K562 (cell line): Measurements from ENCODE around the gene CCL19. TPM values are rescaled to one million over a fixed set of nuclear protein-coding genes. Genes with fewer than 3 reads are reported as not detected.

ENCODE experiments used
- ATAC-seq: fragments of 200-7000 bp; cut with Tn5 transposase; 3 replicates; pipeline ENCODE4 v1.9.1; 2020; ENCODE audit warnings: moderate library complexity
- BruUV-seq: library from RNA; stranded (reverse); fragments of 400-500 nt; replicated peaks from 2 replicates; lab custom pipeline; 2021; lab: Mats Ljungman, UMichigan
- CTCF ChIA-PET: fragments of 300-600 bp; formaldehyde crosslinking; extraction: SDS; loops from one replicate; lab custom pipeline; 2021; ENCODE audit warnings: low intra/inter-chr PET ratio; lab: Yijun Ruan, JAX
- POLR2A ChIA-PET: fragments of 300-600, 350-650 bp; sonication (Branson Sonifier 250); formaldehyde crosslinking; extraction: SDS; loops from one replicate; lab custom pipeline; 2021; ENCODE audit warnings: antibody characterized with exemption, inconsistent platforms; lab: Yijun Ruan, JAX
- DNase-seq, 4 experiments: peaks; one replicate each; pipeline versions ENCODE4 v3.0.0 to v3.0.0-alpha.2; 2011 to 2018; ENCODE audit warnings: low spot score in 3 of 4, mixed read lengths in 3 of 4; ENCODE audit errors: extremely low read depth in 1 of 4
- FAIRE-seq: peaks from 2 replicates; lab custom pipeline; 2011; peaks lifted over from hg19 to GRCh38; lab: Jason Lieb, UNC
- H2AFZ ChIP-seq: 2 replicates; pipeline ENCODE4 v1.6.0; 2011; ENCODE audit warnings: low read depth, low read length, control low read depth, inconsistent platforms
- H3K27ac ChIP-seq: fragments of 200-600 bp; 3 replicates; pipeline ENCODE4 v1.8.0; 2011; ENCODE audit warnings: low read depth, mild to moderate bottlenecking, control low read depth, inconsistent platforms, low read length, moderate library complexity, mixed read lengths; ENCODE audit errors: extremely low read depth
- H3K27me3 ChIP-seq, 2 experiments: fragments of 300-600 bp in 1 of 2; 2 replicates in 1 of 2; 3 replicates in 1 of 2; pipeline versions ENCODE4 v1.6.0 to v1.8.0; 2011; ENCODE audit warnings: inconsistent platforms in 2 of 2, low read length in 2 of 2, mild to moderate bottlenecking in 1 of 2, mixed read lengths in 1 of 2, moderate library complexity in 1 of 2; ENCODE audit not compliant: control insufficient read depth in 2 of 2, insufficient read depth in 2 of 2
- H3K36me3 ChIP-seq: fragments of 300-600 bp; 3 replicates; pipeline ENCODE4 v1.8.0; 2011; ENCODE audit warnings: mild to moderate bottlenecking, low read length, inconsistent platforms; ENCODE audit not compliant: control insufficient read depth, insufficient read depth
- H3K4me1 ChIP-seq, 2 experiments: fragments of 200-600 bp in 1 of 2; replicated peaks in 1 of 2; 2 replicates in 1 of 2; 3 replicates in 1 of 2; pipeline versions ENCODE4 v1.5.1 to v1.8.0; 2011; ENCODE audit warnings: inconsistent platforms in 2 of 2, low read length in 2 of 2, mild to moderate bottlenecking in 1 of 2, mixed read lengths in 1 of 2, moderate library complexity in 1 of 2; ENCODE audit not compliant: control insufficient read depth in 2 of 2, insufficient read depth in 2 of 2
- H3K4me2 ChIP-seq: 2 replicates; pipeline ENCODE4 v1.6.1; 2011; ENCODE audit warnings: low read length, control low read depth, inconsistent platforms, mixed read lengths; ENCODE audit not compliant: insufficient read depth
- H3K4me3 ChIP-seq: fragments of 200-600 bp; sonication (generic), shearing (Covaris generic); 2 replicates; pipeline ENCODE4 v1.5.1; 2016; ENCODE audit warnings: control low read depth, inconsistent platforms
- H3K79me2 ChIP-seq: fragments of 200-600 bp; 3 replicates; pipeline ENCODE4 v1.8.0; 2011; ENCODE audit warnings: low read length, inconsistent platforms; ENCODE audit not compliant: control insufficient read depth, insufficient read depth
- H3K9ac ChIP-seq, 2 experiments: 2 replicates each; pipeline versions ENCODE4 v1.6.0 to v1.6.1; 2011; ENCODE audit warnings: low read depth in 2 of 2, low read length in 2 of 2, control low read depth in 1 of 2, inconsistent platforms in 1 of 2, mild to moderate bottlenecking in 1 of 2, mixed read lengths in 1 of 2; ENCODE audit not compliant: insufficient read depth in 1 of 2
- H3K9me1 ChIP-seq: one replicate; pipeline ENCODE4 v1.6.0; 2011; ENCODE audit warnings: inconsistent platforms, mild to moderate bottlenecking, low read length, moderate library complexity; ENCODE audit not compliant: control insufficient read depth, insufficient read depth
- H3K9me3 ChIP-seq: replicated peaks from 2 replicates; pipeline ENCODE4 v1.5.1; 2011; ENCODE audit warnings: low read depth, low read length, inconsistent platforms; ENCODE audit not compliant: control insufficient read depth, insufficient read depth
- H4K20me1 ChIP-seq: replicated peaks from 2 replicates; pipeline ENCODE4 v1.6.1; 2011; ENCODE audit warnings: low read length, inconsistent platforms, mixed read lengths; ENCODE audit not compliant: control insufficient read depth, insufficient read depth
- BRD4 ChIP-seq: fragments of 200-600 bp; sonication (generic); IDR thresholded peaks from 2 replicates; pipeline ENCODE4 v1.6.1; 2017; ENCODE audit warnings: inconsistent platforms
- CLOCK ChIP-seq: fragments of 250-450 bp; sonication (Bioruptor Pico); IDR thresholded peaks from 2 replicates; pipeline ENCODE4 v1.4.0; 2020; ENCODE audit warnings: mild to moderate bottlenecking, moderate library complexity, borderline replicate concordance
- NCOR1 ChIP-seq: fragments of 450-650 bp; IDR thresholded peaks from 2 replicates; pipeline ENCODE4 v1.6.1; 2016; ENCODE audit warnings: mild to moderate bottlenecking, moderate library complexity
- NR4A1 ChIP-seq, 2 experiments: fragments of 250-450 bp in 1 of 2; fragments of 450-650 bp in 1 of 2; sonication (Bioruptor Pico) in 1 of 2; IDR thresholded peaks; 2 replicates each; pipeline versions ENCODE4 v1.4.0 to v1.6.1; 2016 to 2020; ENCODE audit warnings: mild to moderate bottlenecking in 2 of 2, missing compliant biosample characterization in 1 of 2, missing genetic modification characterization in 1 of 2, moderate library complexity in 1 of 2
- PHB ChIP-seq: fragments of 250-450 bp; sonication (Bioruptor Pico); IDR thresholded peaks from 2 replicates; pipeline ENCODE4 v1.5.0; 2021
- PPARD ChIP-seq: fragments of 250-450 bp; sonication (Bioruptor Pico); IDR thresholded peaks from 2 replicates; pipeline ENCODE4 v1.8.0; 2022; ENCODE audit warnings: inconsistent platforms, mild to moderate bottlenecking, moderate library complexity
- PURB ChIP-seq: sonication (generic); formaldehyde crosslinking; IDR thresholded peaks from 2 replicates; pipeline ENCODE4 v1.9.0; 2021; ENCODE audit warnings: low read depth, mild to moderate bottlenecking, missing genetic modification reagents
- STAG1 ChIP-seq: sonication (generic); formaldehyde crosslinking; IDR thresholded peaks from 2 replicates; pipeline ENCODE4 v1.5.0; 2020; ENCODE audit warnings: missing genetic modification reagents, borderline replicate concordance
- ZNF184 ChIP-seq: sonication (generic); formaldehyde crosslinking; IDR thresholded peaks from 2 replicates; pipeline ENCODE4 v1.5.0; 2020; ENCODE audit warnings: missing genetic modification reagents
- ZNF316 ChIP-seq: fragments of 450-650 bp; IDR thresholded peaks from 2 replicates; pipeline ENCODE4 v1.6.1; 2016
- WGBS: fragments of 100-300 bp; shearing (Covaris generic); methylation state at CpG from one replicate; pipeline ENCODE4 v1.1.6; 2016; ENCODE audit warnings: low coverage, mixed read lengths; ENCODE audit not compliant: insufficient coverage; ENCODE audit errors: missing lambda C conversion rate; 5-methylcytosine and 5-hydroxymethylcytosine counted together
- in situ Hi-C: fragments of 300-500 bp; cut with MboI; formaldehyde crosslinking; loops from 4 replicates; pipeline ENCODE4 v1.15.0; 2018; ENCODE audit warnings: inconsistent platforms, mixed read lengths
- intact Hi-C: fragments of 100-400 bp; cut with micrococcal nuclease; formaldehyde crosslinking; loops from 2 replicates; pipeline ENCODE4 v1.14.2; 2022
- polyA plus RNA-seq, 8 experiments: library from polyadenylated mRNA; depleted of rRNA in 4 of 8; stranded (reverse) in 5 of 8; unstranded in 3 of 8; fragments of >200 nt; fragmentation: Nextera tagmentation in 2 of 8; fragmentation: Illumina TruSeq in 1 of 8; extraction: Ambion mirVana in 2 of 8; extraction: Trizol in 1 of 8; gene quantifications; 2 replicates each; pipeline versions ENCODE4 v1.2.1 to v1.2.3, GENCODE V29; 2011 to 2014; ENCODE audit warnings: inconsistent platforms in 1 of 8, missing spikeins in 1 of 8
- total RNA-seq, 7 experiments: library from RNA; depleted of rRNA in 6 of 7; stranded (reverse); fragments of >200 nt in 6 of 7; fragmentation: Illumina TruSeq in 2 of 7; extraction: Trizol in 2 of 7; gene quantifications; 2 replicates each; pipeline versions ENCODE4 v1.2.1 to v1.2.3, GENCODE V29; 2011 to 2021; ENCODE audit warnings: low replicate concordance in 1 of 7
- TF ChIP-seq, protein P1 (sequence below): sonication (generic); formaldehyde crosslinking; IDR thresholded peaks from 2 replicates; pipeline ENCODE4 v1.8.0; 2023; ENCODE audit warnings: mild to moderate bottlenecking, missing genetic modification reagents
- TF ChIP-seq, protein P2 (sequence below): fragments of 250-450 bp; sonication (Bioruptor Pico); IDR thresholded peaks from 2 replicates; pipeline ENCODE4 v1.5.0; 2022; ENCODE audit warnings: mild to moderate bottlenecking
- TF ChIP-seq, protein P3 (sequence below), 2 experiments: fragments of 450-650 bp in 1 of 2; sonication (generic) in 1 of 2; formaldehyde crosslinking; conservative IDR thresholded peaks; 2 replicates each; pipeline versions ENCODE4 v1.4.0 to v1.8.1; 2020 to 2022; ENCODE audit warnings: mild to moderate bottlenecking in 1 of 2, missing genetic modification reagents in 1 of 2

CCL19 gene
- total and polyA plus RNA-seq, 9 of the 15 experiments (the other 6 are each of a cell fraction or from before 2014, with no cell fraction given), result not detected

GRCh38 chr9:34651321-34651720, 39.8 kb downstream of the CCL19 start:
- ChIA-PET POLR2A (interaction anchor here (0.6 to 2.6 kb wide), 7 partner anchors 9 to 117 kb away, joined by 3 to 13 read pairs (median 4); partner anchors contain the start of genes DCTN3 and SIGMAR1), CTCF (no interaction called here)
- peaks cover 7% of the 10 kb centered on the region for H3K9me1 ChIP-seq
- peak overlapping the region; percentile 33 to 87; a peak in 3 of 4 replicates for H3K9ac ChIP-seq
- H3K27me3 ChIP-seq, result no peaks in the 10 kb centered on the region
- WGBS, result 30% methylated on average over 3 of the region's 4 CpGs
- H3K27ac ChIP-seq, result peak overlapping the region; percentile 72
- ATAC-seq (no peak), DNase-seq (no peak), FAIRE-seq (no peak)
- intact Hi-C loops, result no loop called here
- peaks cover 21% of the 10 kb centered on the region for H3K79me2 ChIP-seq
- H3K4me1 ChIP-seq, result peaks cover 40 to 60% of the 10 kb centered on the region in 2 experiments
- peak overlapping the region; percentile 98 for H3K4me2 ChIP-seq
- in situ Hi-C loops, result no loop called here
- H2AFZ ChIP-seq, result no peak overlapping the region
- peaks cover 27% of the 10 kb centered on the region; the same call in 2 of the 3 replicates for H3K36me3 ChIP-seq
- H4K20me1 ChIP-seq, result no peaks in the 10 kb centered on the region
- H3K9me3 ChIP-seq, result no peaks in the 10 kb centered on the region
- TSS peak; percentile 94 for BruUV-seq
- peak overlapping the region; percentile 34 for H3K4me3 ChIP-seq
- no peak for TF ChIP-seq CLOCK
- TF ChIP-seq BRD4, result no peak
- no peak for TF ChIP-seq PPARD
- TF ChIP-seq, protein P1, sequence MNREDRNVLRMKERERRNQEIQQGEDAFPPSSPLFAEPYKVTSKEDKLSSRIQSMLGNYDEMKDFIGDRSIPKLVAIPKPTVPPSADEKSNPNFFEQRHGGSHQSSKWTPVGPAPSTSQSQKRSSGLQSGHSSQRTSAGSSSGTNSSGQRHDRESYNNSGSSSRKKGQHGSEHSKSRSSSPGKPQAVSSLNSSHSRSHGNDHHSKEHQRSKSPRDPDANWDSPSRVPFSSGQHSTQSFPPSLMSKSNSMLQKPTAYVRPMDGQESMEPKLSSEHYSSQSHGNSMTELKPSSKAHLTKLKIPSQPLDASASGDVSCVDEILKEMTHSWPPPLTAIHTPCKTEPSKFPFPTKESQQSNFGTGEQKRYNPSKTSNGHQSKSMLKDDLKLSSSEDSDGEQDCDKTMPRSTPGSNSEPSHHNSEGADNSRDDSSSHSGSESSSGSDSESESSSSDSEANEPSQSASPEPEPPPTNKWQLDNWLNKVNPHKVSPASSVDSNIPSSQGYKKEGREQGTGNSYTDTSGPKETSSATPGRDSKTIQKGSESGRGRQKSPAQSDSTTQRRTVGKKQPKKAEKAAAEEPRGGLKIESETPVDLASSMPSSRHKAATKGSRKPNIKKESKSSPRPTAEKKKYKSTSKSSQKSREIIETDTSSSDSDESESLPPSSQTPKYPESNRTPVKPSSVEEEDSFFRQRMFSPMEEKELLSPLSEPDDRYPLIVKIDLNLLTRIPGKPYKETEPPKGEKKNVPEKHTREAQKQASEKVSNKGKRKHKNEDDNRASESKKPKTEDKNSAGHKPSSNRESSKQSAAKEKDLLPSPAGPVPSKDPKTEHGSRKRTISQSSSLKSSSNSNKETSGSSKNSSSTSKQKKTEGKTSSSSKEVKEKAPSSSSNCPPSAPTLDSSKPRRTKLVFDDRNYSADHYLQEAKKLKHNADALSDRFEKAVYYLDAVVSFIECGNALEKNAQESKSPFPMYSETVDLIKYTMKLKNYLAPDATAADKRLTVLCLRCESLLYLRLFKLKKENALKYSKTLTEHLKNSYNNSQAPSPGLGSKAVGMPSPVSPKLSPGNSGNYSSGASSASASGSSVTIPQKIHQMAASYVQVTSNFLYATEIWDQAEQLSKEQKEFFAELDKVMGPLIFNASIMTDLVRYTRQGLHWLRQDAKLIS (CRISPR knock-in tag), result no peak
- TF ChIP-seq, protein P2, sequence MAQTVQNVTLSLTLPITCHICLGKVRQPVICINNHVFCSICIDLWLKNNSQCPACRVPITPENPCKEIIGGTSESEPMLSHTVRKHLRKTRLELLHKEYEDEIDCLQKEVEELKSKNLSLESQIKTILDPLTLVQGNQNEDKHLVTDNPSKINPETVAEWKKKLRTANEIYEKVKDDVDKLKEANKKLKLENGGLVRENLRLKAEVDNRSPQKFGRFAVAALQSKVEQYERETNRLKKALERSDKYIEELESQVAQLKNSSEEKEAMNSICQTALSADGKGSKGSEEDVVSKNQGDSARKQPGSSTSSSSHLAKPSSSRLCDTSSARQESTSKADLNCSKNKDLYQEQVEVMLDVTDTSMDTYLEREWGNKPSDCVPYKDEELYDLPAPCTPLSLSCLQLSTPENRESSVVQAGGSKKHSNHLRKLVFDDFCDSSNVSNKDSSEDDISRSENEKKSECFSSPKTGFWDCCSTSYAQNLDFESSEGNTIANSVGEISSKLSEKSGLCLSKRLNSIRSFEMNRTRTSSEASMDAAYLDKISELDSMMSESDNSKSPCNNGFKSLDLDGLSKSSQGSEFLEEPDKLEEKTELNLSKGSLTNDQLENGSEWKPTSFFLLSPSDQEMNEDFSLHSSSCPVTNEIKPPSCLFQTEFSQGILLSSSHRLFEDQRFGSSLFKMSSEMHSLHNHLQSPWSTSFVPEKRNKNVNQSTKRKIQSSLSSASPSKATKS (CRISPR knock-in tag), result no peak
- TF ChIP-seq, protein P3, sequence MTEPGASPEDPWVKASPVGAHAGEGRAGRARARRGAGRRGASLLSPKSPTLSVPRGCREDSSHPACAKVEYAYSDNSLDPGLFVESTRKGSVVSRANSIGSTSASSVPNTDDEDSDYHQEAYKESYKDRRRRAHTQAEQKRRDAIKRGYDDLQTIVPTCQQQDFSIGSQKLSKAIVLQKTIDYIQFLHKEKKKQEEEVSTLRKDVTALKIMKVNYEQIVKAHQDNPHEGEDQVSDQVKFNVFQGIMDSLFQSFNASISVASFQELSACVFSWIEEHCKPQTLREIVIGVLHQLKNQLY (CRISPR knock-in tag; conservative IDR thresholded peaks at IDR 0.05), result no peak
- TF ChIP-seq PURB (CRISPR knock-in tag), result no peak
- TF ChIP-seq PHB (CRISPR knock-in tag), result no peak
- TF ChIP-seq ZNF184 (CRISPR knock-in tag), result no peak
- no peak for TF ChIP-seq NR4A1 (CRISPR knock-in tag; IDR thresholded peaks at IDR 0.05)
- TF ChIP-seq NR4A1 (tag; IDR thresholded peaks at IDR 0.05), result no peak
- no peak for TF ChIP-seq ZNF316
- TF ChIP-seq STAG1 (CRISPR knock-in tag), result no peak
- no peak for TF ChIP-seq NCOR1
